GM12864 (cell line): ENCODE results near the gene CCL4L2.
"Not testable (repeated sequence)": the region's sequence is repeated elsewhere in the genome, so short reads cannot be mapped to it uniquely, and the experiment has no call there.

Source experiments
- DNase-seq: peaks from one replicate; pipeline ENCODE4 v3.0.0-alpha.2; 2011; ENCODE audit warnings: low read depth
- H3K4me3 ChIP-seq: 2 replicates; pipeline ENCODE4 v1.5.1; 2011; ENCODE audit warnings: mild to moderate bottlenecking, low read depth, low read length, control low read depth
- TF ChIP-seq, protein P1 (sequence below): IDR thresholded peaks from 2 replicates; pipeline ENCODE4 v1.5.1; 2011; ENCODE audit warnings: low read depth, mild to moderate bottlenecking, moderate library complexity, low read length, control low read depth, inconsistent platforms; ENCODE audit errors: missing control alignments

The CCL4L2 gene

DNA sequence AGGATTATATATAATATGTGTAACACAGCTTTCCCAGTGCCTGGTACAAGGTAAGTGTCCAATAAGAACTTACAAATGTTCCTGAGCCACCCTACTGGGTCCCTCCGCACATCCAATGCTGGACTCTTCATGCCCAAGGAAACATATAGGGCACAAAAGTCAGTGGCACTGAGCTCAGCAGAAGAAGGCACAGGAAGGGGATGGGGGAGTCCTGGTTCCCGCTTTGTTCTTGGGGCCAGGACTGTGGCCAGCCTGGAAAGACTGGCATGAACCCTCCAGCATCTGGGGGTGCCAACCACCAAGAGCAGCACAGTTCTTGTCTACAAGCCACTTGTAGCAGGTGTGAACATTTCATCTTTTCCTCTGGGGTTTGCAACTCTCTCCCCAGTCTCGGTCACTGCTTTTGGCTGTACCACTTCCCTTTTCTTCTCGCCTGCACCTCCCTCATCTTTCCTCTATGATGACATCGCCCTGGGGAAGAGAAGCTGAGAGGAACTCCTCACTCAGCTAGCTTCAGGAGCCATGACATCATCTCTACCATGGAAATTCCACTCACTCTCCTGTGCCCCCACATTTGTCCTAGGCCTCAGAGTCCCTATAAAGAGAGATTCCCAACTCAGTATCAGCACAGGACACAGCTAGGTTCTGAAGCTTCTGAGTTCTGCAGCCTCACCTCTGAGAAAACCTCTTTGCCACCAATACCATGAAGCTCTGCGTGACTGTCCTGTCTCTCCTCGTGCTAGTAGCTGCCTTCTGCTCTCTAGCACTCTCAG, at the start of gene CCL4L2:
Gene CCL4L2, plus strand, starts transcription at position 625 of the 773 bp plus-strand sequence.
- not testable (repeated sequence) for DNase-seq, H3K4me3 ChIP-seq

DNA sequence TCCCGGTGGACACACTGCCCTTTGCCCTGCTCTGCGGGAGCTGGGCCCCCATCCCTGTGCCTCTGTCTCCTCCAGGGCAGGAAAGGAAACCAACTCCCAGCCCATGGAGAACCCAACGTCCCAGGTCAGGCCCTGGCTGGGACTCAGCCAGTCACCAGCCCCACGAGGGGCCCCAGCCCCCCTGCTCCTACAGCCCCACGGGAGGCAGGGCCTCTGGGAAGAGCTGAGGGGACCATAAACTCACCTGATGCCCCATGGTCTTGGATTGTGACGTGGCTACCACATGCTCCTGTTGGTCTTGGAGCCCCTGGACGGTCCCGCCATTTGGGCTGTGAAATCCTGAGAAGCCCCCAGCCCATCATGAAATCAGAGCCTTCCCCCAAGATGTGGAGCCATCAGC, 42.0 kb upstream of the CCL4L2 start:
- not testable (repeated sequence) for H3K4me3 ChIP-seq, DNase-seq

DNA sequence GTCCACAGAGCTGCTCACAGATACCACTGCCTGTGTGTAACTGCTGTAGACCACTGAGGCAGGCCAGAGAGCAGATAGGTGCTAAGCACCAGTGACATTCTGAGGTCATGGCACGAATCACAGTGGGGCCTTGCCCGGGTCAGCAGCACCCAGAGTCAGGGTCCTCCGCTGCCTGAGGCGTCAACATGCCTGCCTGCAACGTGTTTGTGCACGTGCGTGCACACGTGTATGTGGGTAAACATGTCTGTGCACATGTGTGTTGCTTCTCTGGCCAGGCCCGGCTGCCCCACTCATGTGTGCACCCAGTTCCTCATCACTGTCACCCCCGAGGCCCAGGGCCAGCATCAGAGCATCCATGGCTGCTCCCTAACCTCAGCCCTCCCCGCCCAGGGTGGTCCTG, 34.3 kb upstream of the CCL4L2 start, which contains the start of gene TBC1D3B:
Gene TBC1D3B, minus strand, starts transcription at position 101 of the 400 bp plus-strand sequence. CDS start 1,586 bp downstream, outside the sequence.
- DNase-seq, H3K4me3 ChIP-seq: not testable (repeated sequence)

DNA sequence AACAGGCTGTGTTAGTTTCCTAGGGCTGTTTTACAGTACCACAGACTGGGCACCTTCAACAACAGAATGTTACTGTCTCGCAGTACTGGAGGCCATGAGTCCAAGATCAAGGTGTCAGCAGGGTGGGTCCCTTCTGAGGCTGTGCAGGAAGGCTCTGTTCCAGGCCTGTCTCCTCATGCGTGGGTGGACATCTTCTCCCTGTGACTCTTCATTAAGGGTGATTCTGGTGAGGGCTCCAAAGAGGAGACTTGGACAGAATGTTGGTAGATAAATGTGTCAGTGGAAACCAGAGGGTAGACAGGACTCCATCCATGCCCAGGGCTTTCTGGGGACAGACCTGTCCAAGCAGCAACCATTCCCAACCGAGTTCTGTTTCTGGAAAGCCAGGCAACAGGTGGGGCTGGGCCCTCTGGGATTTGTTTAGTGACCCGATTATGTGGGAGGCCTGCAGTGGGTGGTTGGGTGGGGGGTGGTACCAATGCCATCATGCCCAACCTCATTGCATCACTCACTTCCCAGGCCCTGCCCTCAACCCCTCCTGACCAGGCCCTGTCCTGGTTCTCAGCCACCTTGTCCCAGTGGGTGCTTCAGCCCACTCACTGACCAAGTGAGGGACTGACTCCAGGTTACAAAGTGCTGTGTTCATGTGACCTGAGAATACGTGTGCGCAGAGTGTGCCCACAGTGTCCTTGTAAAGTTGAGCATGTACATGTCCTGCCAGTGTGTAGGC, 29.3 kb upstream of the CCL4L2 start:
- not testable (repeated sequence) for DNase-seq

DNA sequence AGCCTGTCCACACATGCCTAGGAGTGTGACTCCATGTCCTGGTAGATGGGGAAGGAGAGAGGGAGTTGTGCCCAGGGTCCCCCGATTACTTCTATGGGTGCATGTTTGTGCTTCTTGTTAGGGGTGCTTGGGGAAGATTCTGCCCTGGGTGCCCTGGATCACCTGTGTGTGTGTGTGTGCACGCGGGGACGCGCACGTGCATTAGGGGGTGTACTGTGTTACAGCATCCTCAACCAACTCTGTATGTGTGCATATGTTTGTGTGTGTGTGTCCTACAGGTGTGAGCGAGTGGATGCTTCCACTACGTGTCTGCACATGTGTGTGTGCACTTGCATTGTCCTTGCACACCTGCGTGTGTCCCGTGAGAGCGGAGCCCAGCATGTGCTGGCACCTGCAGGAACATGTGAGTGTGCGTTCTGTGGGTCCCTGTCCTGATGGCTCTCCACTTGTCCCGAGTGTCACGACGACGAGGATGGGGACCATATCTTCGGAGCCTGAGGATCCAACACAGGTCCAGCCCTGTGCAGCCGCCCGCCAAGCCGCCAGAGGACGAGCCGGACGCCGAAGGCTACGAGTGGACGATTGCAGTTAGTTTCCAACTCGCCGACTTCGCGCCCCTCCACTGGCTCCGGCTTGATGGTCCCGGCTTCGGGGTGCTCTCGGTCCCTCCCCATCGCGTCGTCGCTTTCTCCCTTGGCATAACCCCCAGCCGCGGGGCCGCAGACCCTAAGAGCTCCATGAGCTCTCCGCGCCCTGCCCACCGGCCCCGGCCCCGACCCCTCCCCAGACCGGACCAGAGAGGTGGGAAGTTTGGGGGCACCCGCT, 28.5 kb upstream of the CCL4L2 start:
- no peak for DNase-seq
- TF ChIP-seq, protein P1, sequence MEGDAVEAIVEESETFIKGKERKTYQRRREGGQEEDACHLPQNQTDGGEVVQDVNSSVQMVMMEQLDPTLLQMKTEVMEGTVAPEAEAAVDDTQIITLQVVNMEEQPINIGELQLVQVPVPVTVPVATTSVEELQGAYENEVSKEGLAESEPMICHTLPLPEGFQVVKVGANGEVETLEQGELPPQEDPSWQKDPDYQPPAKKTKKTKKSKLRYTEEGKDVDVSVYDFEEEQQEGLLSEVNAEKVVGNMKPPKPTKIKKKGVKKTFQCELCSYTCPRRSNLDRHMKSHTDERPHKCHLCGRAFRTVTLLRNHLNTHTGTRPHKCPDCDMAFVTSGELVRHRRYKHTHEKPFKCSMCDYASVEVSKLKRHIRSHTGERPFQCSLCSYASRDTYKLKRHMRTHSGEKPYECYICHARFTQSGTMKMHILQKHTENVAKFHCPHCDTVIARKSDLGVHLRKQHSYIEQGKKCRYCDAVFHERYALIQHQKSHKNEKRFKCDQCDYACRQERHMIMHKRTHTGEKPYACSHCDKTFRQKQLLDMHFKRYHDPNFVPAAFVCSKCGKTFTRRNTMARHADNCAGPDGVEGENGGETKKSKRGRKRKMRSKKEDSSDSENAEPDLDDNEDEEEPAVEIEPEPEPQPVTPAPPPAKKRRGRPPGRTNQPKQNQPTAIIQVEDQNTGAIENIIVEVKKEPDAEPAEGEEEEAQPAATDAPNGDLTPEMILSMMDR, result no peak
- no peak overlapping the region for H3K4me3 ChIP-seq

More for the DNA sequence above, 29.3 kb upstream of the CCL4L2 start:
- H3K4me3 ChIP-seq, result not testable (repeated sequence)

DNA sequence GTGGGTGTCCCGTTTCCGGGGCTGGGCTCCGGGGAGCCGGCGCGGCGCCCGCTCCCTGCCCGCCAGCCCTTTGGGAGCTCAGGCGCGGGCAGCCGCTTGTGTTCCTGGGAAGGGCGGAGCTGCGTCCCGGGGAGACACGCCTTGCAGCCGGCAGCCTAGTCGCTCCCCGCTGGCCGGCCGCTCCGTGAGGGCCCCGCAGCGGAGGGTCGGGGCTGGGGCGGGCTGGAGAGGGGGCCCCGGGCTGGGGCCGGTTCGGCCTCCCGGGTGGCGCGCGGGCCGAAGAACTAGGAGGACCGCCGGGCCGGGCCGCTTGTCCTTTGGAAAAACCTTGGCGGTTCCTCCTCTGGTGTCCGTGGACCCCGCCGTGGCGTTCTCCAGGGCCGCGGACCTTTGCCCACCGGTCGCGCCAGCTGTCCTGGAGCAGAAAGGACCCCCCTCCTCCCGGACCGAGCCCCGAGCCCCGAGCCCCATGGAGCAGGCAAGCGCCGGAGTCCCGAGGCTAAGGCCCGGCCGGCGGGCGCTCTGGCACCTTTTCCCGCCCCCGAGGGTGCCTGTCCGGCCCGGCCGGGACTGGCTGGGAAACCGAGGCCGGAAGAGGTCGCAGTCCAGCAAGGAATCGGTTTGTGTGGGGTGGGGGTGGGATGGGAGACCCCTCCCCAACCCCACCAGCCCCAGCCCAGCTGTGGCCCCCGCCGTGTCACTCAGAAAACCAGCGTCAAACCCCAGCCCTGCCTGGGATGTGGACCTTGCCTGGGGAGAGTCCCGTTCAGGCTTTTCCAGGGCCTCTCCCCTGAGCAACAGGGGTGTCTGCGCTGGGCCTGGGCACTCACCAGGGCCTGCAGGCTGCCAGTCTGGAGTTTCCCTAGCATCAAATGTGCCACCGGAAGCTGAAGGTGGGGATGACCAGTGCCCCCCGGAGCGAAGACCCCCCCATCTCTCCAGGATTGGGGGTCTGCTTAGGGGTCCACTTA, 27.6 kb upstream of the CCL4L2 start:
- no peak for DNase-seq
- H3K4me3 ChIP-seq, result no peak overlapping the region; the same call in 1 of the 2 replicates
- TF ChIP-seq, protein P1, result no peak

DNA sequence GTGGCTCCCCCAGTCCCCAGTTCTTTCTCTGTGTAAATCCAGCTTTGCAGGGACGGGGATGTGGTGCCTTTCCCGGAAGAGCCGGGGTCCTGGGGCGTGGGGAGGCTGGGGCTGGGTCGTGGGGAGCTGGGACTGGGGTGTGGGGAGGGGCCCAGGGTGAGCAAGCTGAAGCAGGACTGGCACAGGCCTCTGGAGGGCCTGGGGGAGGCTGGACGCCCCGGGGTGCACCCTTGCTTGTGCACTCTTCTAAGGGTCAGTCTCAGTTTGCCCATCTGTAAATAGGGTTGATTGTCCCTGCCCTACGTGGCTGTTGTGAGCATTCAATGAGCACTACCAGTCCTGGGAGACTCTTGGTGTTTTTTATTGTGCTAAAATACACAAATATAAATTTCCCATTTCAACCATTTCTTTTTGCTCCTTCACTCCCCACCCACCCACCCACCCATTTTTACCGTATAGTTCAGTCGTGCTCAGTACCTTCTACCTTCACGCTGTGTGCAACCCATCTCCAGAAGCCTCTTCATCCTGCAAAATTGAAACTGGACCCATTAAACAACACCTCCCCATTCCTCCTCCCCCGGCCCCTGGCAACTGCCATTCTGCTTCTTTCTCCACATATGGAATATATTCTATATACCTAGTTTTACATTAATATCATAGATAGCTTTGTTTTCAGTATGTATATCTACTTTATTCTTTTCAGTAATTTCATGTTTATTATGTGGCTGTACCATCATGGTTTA, 26.7 kb upstream of the CCL4L2 start:
- H3K4me3 ChIP-seq, result no peak overlapping the region
- TF ChIP-seq, protein P1, result no peak
- DNase-seq, result no peak

DNA sequence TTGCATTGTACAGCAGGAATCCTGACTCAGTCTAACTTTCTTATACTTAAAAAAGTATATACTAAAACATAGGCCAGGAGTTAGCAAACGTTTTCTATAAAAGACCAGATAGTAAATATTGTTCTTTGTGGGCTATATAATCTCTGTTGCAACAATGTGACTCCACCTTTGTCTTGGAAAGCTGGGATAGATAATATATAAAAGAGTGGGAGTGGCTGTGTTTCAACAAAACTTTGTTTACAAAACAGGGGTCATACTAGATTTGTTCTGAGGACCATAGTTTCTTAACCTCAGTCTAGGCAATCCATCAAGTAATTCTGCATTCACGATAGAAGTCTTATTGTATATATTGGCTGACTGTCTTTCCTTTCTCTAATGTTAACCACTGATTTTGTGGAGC, 25.4 kb upstream of the CCL4L2 start:
- H3K4me3 ChIP-seq, result no peak overlapping the region
- DNase-seq, result no peak
- TF ChIP-seq, protein P1, result no peak

DNA sequence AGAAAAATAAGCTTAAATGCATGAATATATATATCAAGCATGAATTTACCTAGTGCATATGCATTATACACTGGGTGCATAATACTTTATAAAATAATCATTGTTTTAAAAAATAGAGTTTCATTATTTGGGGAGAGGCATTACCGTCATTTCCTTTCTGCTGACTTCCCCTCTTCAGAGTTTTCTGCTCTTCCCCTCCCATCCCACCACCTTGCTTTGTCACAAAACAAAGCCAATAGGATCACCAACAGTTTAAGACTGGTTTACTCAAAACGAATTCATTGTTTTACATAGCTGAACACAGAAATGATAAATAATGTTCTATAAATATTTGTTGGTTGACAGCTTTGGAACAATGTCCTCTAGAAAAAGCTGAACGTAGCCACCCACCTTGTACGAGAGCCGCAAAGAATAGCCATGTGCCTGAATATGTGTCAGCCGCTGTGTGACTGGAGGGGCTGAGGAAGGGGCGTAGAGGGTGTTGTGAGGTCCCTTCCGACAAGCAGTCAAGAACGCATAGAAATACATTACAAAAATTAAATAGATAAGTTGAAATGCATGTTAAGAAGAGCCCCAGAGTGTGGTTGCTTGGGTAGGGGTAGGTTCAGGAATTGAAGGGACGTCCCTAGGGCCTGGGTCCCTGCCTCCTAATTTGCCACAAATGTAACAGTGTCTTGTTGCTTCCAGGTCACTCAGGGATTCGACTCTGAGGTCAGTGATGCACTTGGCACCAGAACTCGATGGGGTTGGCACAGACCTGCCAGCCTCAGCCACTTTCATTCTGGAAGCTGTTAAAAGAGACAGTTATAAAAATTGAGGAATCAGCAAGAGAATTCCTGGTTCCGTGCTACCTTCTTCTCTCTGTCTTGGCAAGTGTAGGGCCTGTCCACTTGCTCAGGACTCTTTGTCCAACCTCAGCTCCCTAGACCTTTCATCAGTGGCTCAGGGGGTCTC, 23.8 kb upstream of the CCL4L2 start:
- DNase-seq, H3K4me3 ChIP-seq: not testable (repeated sequence)

DNA sequence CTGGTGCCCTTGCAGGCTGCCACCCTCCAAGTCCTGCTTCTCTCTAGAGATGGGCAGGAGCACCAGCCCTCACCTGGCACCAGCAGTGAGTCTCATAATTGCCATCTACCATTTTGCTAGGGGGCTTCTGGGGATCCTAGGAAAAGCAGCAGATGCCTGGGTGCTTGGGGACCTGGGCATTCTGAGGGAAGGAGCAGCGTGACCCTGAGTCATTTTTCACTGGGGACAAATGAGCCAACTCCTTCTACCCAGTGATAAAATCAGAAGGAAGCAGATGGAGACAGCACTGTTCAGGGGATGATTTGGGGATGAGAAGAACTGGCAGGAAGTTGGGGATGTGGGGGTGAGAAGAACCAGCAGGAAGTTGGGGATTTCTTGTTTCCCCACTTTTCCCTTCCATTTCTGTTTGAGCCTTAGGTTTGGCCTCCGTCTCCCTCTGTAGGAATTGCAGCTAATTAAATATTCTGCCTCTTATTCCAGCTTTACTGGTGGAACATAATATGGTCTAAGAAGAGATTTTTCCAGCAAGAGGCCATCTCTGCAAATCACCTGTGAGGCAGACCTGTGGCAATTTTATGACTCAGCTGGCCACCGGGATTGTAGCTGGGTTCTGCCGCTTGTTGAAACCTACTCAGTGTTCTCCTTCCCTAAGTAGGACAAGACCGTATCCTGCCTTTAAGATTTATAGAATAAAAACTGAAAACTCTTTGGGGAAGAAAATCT, 22.8 kb upstream of the CCL4L2 start:
- not testable (repeated sequence) for DNase-seq, H3K4me3 ChIP-seq
